ENCODE results near the gene NFIC.

The NFIC gene

GRCh38 chr19:3462991-3463713 is 96.8 kb downstream of the NFIC start:
- in situ Hi-C loops (cut with MboI; ENCODE audit: low sequenced_read_pairs), result no loop called here

GRCh38 chr19:3463714-3464586 is 97.6 kb downstream of the NFIC start:
- in situ Hi-C loops (cut with MboI; ENCODE audit: low sequenced_read_pairs), result no loop called here

GRCh38 chr19:3464587-3465235 is 98.3 kb downstream of the NFIC start:
- in situ Hi-C loops (cut with MboI; ENCODE audit: low sequenced_read_pairs), result no loop called here

- in situ Hi-C loops (cut with MboI; ENCODE audit: low sequenced_read_pairs), result no loop called here
Measured at GRCh38 chr19:3465552-3465951, 99.2 kb downstream of the NFIC start.

DNA sequence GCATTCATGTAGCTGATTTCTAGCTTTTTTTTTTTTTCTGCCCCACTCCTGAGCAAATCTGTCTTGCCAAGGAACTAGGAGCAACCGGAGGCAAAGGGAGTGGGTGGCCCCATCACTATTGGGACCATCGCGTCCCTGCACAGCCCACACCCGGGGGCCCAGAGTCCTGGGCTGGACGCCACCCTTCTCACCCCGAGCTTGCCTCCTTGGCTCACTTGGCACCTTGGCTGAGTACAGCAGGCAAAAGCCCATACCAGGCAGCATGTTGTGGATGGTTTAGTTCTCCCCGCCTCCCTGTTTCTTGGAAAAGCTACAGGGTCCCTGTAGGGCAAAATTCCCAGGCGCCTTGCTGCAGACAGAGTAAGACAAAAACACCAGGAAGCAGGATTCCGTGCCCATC is 100.3 kb downstream of the NFIC start:
- in situ Hi-C loops (cut with MboI; ENCODE audit: low sequenced_read_pairs), result no loop called here

- in situ Hi-C loops (cut with MboI; ENCODE audit: low sequenced_read_pairs), result no loop called here
Measured at GRCh38 chr19:3467437-3468198, 101.2 kb downstream of the NFIC start.

DNA sequence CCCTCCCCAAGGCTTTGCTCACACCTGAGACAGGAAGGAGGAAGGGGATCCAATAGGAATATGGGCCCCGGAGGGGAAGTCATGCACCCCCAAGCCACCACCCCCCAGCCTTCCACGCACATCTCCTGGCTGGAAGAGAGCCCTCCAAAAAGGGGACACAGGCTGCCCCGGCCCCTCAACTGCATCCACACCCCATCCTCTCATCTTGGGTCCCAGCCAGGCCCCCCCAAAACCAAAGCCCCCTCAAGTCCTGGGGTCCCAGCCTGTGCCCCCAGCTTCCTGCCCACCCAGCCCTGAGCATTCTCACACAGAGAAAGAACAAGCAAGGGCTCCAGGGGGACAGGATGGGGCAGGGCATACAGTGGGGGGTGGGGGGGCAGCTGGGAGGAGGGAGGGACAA is 101.8 kb downstream of the NFIC start:
- in situ Hi-C loops (cut with MboI; ENCODE audit: low sequenced_read_pairs), result no loop called here

DNA sequence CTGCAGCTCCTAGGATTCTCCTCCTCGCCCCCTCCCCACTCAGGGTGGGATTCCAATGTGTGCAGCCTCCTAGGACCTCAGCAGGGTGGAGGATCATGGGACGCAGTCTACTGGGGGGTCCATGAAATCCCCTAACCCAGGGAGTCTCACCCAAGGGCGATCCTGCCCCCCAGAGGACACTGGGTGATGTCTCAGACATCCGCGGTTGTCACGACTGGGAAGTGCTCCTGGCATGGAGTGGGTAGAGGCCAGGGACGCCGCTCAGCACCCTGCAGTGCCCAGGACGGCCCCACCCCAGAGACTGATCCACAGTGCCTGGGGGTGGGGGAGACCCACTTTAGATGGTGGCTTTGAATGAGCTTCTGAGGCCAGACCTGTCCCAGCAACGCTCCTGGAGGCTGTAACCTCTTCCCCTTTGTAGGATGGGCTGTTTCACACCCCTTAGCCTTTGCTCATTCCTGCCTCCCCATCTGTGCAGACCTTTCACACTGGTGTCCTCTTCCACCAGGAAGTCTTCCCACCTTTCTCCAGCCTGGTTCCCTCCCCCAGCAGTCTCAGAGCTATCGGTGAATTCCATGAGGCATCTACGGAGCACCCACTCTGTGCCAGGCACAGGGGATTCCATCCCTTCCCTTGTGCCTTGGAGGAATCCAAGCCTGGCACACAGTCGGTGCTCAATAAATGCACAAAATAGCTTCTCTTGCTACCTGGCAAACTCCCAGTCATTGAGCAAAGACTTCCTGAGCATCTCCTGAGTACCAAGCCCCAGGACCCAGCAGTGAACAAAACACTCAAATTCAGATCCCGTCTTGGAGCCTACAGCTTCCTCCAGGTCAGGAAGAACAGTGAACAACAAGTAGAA is 103.5 kb downstream of the NFIC start:
- in situ Hi-C loops (cut with MboI; ENCODE audit: low sequenced_read_pairs), result no loop called here

- in situ Hi-C loops (cut with MboI; ENCODE audit: low sequenced_read_pairs), result no loop called here
Measured at GRCh38 chr19:3470500-3471128, 104.2 kb downstream of the NFIC start.

- in situ Hi-C loops (cut with MboI; ENCODE audit: low sequenced_read_pairs), result no loop called here
Measured at GRCh38 chr19:3471954-3472655, 105.7 kb downstream of the NFIC start.

- in situ Hi-C loops (cut with MboI; ENCODE audit: low sequenced_read_pairs), result no loop called here
Measured at GRCh38 chr19:3474010-3474409, 107.6 kb downstream of the NFIC start.

DNA sequence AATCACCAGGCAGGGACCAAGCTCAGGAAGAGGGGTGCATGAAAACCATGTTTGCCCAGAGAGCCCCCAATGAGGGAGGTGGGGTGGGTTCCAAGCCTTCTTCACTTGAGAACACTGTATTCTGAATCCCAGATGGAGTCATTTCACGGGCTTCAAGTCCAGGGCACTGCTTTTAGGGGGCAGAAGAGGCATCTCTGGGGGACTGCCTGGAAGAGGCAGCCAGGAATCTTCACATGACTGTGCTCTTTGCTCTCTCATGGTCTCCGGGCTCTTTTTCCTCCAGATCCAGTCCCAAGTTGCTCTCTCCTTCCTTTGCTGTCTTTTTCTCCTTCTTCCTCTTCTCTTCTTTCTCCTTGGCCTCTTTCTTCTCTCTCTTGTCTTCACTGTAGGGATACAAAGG is 108.2 kb downstream of the NFIC start:
- in situ Hi-C loops (cut with MboI; ENCODE audit: low sequenced_read_pairs), result no loop called here

GRCh38 chr19:3475449-3475848 is 109.1 kb downstream of the NFIC start:
- in situ Hi-C loops (cut with MboI; ENCODE audit: low sequenced_read_pairs), result no loop called here

DNA sequence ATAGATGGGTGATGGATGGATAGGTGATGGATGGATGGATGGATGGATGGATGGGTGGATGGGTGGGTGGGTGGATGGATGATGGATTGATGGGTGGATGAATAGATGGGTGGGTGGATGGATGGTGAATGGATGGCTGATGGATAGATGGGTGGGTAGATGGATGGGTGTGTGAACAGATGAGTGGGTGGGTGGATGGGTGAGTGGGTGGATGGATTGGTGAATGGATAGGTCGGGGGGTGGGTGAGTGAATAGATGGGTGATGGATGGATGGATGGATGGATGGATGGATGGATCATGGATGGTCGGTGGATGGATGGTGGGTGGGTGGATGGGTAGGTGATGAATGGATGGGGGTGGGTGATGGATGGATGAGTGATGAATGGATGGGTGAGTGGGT is 110.4 kb downstream of the NFIC start:
- in situ Hi-C loops (cut with MboI; ENCODE audit: low sequenced_read_pairs), result no loop called here

- in situ Hi-C loops (cut with MboI; ENCODE audit: low sequenced_read_pairs), result no loop called here
Measured at GRCh38 chr19:3477506-3477905, 111.1 kb downstream of the NFIC start.

GRCh38 chr19:3477951-3478350 is 111.6 kb downstream of the NFIC start:
- in situ Hi-C loops (cut with MboI; ENCODE audit: low sequenced_read_pairs), result no loop called here

- in situ Hi-C loops (cut with MboI; ENCODE audit: low sequenced_read_pairs), result no loop called here
Measured at GRCh38 chr19:3478409-3479176, 112.2 kb downstream of the NFIC start.

GRCh38 chr19:3479177-3479833 is 112.9 kb downstream of the NFIC start:
- in situ Hi-C loops (cut with MboI; ENCODE audit: low sequenced_read_pairs), result no loop called here
